Right renal pelvis (tissue), 4 donors: ENCODE results near the gene TMEM187. TPM values are rescaled to one million over a fixed set of nuclear protein-coding genes. Genes with fewer than 3 reads are reported as not detected.

Source experiments
- DNase-seq, 4 donors: peaks; one replicate each; pipeline ENCODE4 v3.0.0-alpha.2; 2013; ENCODE audit warnings: low read depth in 4 of 4, low spot score in 3 of 4, missing footprints in 1 of 4
- polyA plus RNA-seq, 4 donors: library from polyadenylated mRNA; unstranded; fragments of 120-200 nt; gene quantifications; one replicate each; pipeline ENCODE4 v1.2.1, GENCODE V29; 2013; ENCODE audit not compliant: insufficient read length in 4 of 4

TMEM187 gene
- polyA plus RNA-seq, 4 donors: 6.9 to 9.6 (median 7.4) TPM

GRCh38 chrX:154016366-154017076 is 44.0 kb downstream of the TMEM187 start:
- no peak for DNase-seq

DNA sequence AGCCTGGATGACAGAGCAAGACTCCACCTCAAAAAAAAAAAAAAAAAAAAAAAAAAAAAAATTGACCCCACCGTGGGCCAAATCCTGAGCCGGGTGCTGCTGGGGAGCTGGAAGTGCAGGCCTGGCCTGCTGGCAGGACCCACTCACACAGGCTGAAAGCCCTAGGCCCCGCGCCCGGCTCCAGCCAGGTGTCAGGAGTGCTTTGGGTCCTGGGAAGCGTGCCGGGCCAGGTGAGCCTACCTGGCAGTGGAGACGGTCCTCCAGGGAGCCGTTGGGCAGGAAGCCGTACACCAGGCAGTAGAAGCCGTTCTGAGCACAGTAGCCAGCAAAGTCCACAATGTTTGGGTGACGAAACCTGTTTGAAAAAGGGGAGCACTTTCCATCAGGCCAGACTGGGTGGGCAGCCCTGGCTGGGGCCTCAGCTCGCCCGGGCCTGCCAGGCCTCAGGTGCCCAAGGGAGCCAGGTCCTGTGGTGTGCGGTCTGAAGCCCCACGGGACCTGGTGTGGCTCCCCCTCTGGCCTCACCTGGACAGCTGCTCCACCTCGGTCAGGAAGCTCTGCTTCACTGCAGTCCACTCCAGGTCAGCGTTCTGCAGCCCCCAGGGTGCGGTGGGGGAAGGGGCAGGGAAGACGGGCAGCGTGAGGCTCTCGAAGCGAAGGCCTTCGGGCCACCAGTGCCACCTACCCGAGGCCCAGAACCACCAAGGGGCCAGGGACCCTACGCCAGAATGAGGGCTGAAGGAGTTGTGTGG is 45.4 kb downstream of the TMEM187 start:
- no peak for DNase-seq

DNA sequence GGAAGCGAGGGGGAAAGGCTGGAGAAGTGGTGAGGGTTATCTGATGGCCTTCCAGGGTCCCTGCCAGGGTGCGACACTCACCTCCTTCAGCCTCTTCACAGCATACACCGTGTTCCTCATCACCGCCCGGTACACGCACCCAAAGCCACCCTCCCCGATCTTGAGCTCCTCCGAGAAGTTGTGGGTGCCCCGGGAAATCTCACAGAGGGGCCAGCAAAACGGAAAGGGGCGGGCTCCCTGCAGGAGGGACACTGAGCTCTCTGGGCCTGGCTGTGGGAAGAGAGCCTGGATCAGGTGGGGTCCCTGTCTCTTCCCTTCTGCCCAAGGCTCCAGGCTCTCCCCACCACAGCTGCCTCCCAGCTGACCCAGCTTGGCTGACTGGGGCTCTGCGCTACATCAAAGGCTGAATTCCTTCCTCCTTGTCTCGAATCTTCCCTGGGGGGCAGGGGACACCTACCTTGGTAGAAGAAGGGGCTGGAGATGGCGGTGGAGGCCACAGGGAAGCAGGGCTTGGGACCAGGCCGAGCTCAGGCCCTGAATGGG is 46.0 kb downstream of the TMEM187 start:
- no peak for DNase-seq

DNA sequence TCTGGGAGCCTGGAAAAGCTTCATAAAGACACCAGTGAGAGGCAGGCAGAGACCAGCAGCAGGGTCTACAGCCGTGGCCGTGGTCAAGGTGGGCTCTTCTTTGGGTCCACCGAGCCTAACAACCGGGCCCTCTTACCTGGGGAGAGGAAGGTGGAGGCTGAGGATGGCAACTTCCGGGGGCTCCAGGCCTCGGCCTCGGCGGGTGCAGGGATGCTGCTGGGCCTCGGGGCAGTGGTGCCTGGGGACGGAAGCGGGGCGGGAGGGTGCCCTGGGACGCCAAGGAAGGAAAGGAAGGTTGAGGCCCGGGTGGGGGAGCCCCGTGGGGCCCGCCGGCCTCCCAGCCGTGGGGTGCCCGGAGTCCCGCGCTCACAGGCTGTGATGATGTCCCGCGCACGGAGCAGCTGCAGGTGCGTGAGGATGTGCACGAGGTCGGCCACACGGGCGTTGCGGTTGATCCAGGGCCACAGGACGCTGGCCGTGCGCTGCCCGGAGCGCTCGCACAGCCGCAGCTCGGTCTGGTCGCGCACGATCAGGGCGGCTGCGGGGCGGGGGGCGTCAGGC is 46.6 kb downstream of the TMEM187 start:
- DNase-seq: no peak

GRCh38 chrX:154019633-154020528 is 47.3 kb downstream of the TMEM187 start, which contains the start of gene IRAK1:
Gene IRAK1, minus strand, starts transcription at chrX:154019902. Its CDS starts 90 bp downstream, at chrX:154019812.
- no peak for DNase-seq

DNA sequence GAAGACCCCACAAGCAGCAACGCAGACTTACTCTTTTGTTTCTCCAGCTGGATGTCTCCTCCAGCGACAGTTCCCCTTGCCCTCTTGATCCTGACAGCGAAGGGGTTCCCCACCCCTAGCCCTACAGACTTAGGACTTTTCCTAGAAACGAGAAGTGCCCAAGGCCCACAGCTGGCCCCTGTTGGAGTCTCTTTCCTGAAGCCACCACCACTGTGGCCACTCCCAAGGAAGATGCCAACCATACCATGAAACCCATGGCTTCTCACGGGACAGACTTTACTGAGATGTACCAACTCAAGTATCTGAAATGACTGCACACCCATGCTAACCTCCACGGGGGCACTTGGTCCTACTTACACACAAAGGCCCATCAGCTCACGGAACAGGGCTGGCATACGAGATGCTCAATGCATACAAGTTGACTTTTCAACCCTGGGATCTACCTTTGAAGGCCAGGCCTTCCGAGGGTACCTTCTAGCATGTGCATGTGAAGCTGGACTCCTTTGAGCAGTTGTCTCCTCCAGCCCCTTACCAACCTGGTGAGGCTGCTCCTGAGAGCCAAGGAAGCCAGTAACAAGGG is 48.1 kb downstream of the TMEM187 start:
- DNase-seq: no peak

DNA sequence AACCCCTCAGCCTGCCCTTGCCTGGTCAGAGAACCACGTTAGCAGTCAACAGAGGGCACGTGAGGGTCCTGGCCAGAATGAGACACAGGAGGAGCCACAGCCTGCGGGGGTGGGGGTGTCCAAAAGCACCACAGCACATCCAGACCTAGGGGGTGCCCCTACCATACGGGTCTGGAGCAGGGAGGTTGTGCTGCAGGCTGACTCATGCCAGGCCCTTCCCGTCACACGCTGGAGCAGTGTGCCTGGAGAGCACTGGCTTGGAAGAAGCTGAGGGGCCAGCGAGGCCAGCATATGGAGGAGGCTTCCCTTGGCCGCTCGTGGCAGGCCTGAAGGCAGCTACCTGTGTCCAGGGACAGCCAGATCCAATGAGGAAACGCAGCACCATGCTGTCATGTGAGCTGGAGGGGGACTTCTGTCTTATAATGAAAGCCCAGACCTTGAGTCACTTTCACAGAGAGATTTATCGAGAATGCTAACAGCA is 48.6 kb downstream of the TMEM187 start:
- DNase-seq: no peak

DNA sequence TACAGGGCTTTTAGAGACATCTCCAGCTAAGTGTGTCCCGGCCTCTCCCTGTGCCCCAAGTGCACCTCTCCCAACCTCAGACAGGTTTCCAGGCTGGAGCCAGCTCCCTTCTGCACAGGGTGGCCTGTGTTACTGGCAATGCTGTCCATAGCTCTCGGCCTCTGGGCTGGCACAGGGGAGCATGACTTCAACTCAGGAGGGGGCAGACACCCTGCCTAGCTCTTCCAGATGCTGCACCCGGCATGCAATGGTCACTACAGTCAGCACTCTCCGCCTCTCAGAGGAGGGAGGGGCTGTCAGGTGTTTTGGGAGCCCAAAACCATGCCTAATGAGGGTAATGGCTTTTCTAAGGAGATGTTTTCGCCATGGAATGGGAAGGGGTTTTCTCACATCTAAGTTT is 49.6 kb downstream of the TMEM187 start:
- no peak for DNase-seq

DNA sequence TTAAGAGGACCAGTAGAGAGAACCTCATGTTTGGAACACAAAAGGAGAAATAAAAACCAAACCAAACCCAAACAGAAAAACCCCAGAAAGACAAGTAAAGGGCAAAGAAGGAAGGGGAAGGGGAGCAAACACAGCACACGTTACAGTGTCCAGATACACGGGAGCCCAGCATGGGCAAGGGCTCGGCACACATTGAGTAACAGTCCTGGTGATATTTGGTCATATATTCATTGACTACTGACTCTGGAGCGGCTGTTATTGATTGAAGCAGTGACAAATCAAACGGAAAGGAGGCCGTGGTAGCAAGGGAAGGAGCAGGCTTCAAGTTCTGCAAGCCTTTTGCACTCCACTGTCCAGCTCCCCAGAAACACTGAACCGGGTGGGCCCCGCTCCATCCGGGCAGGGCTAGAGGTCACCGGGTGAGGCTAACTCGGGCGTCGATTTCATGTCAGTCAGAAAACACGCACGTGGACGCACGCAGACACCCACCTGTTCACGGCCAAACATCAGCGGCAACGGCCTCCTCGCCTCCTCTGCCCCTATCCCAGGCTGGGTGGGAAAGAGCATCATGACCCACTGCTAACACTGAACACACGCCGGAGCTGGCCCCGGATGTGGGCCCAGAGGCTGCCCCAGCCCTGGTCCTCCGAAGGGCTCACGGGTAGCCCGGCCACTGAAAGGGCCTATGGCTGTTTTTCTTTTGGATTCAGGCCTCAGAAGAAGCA is 50.9 kb downstream of the TMEM187 start:
- DNase-seq: no peak

DNA sequence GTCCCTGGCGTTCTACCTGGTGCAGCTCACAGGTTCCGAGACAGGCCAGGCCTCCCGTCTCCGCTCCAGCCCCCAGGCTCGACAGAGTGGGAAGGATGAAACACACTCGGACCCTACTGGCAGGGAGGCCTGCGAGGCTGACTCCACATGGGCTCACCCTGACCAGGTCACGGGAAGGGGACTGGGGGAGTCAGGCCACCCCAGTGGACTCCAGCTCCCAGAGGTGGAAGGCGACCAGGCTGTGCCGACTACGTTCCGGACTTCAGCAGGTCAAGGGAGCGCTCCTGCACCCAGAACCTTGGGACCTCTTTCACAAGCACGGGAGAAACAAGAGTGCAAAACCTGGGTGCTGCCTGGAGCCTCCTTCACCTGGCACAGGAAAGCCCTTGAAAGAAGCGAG is 51.7 kb downstream of the TMEM187 start:
- no peak for DNase-seq

DNA sequence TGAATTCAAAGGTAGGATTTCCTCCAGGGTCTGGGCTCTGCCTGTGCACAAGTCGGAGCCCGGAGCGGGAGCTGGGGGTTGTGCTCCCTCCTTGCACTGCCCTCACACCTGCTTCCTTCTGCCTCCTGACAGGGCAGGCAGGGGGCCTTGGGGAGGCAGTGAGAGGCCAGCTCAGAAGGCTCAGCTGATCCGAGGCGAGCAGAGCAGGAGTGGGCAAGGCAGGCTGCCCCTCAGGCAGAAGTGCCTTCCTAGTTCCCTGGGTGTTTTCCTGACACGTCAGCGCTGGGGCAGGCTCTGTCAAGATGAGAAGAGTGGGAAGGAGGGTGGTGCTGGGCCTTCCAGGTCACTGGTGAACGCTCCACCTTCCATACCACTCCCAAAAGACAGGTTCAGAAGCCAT is 52.7 kb downstream of the TMEM187 start:
- no peak for DNase-seq

DNA sequence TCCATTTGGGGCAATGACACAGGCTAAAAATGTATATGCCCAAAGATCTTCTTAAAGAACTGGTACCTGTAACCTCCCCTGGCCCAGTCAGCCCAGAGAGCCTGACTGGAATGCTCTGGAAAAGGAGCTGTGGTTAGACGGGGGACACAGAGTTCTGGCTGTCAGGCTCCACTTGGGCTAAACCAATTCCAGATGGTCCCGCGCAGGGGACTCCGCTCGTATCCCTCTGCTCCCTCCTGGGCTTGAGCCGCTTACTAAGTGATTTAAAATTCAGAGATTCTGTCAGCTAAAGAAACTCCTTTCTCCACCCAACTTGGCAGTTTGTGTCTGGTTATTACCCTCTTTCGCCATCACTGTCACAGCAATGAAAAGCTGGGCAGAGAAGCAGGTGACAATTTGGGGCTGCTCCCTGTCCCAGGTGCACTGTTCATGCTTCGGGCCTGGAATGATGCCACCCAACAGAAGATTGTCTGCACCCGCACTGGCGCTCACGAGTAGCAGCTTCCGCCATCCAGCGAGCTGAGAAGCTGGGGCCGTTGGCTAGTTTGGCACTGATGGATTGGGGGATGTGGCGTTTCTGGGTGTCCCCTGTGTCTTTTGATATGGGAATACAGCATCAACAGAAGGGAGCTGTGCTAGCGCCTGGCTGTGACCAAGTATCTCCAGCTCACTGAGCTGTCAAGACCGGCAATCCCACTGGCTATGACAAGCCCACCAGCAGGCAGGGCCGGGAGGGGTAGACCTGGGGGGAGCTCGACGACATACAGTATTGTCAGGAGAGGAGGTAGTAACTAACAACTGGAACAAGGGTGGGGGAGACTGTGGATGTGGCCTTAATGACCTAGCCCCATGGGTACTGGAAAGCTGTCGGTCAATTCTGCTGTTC is 53.8 kb downstream of the TMEM187 start:
- DNase-seq: no peak

GRCh38 chrX:154027022-154027402 is 54.5 kb downstream of the TMEM187 start:
- DNase-seq: no peak

DNA sequence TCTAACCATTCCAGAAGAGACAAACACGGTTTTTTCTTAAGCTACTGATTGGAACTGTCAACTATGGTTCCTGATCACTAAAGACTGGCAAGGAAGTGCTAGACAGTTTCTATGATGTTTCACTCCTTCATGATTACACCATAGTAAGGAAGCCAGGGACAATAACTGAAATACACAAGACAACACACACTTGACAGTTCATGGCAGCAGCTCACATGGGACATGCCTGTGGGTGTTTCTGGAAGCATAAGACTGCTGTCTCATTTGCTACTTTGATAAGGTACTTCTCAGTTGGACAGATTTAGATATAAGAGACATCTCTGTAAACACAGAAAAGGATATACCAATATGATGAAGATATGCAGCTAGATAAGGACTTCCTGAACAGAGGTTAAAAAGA is 55.4 kb downstream of the TMEM187 start:
- no peak for DNase-seq

- no peak for DNase-seq
Measured at GRCh38 chrX:154028502-154029184, 56.1 kb downstream of the TMEM187 start.

DNA sequence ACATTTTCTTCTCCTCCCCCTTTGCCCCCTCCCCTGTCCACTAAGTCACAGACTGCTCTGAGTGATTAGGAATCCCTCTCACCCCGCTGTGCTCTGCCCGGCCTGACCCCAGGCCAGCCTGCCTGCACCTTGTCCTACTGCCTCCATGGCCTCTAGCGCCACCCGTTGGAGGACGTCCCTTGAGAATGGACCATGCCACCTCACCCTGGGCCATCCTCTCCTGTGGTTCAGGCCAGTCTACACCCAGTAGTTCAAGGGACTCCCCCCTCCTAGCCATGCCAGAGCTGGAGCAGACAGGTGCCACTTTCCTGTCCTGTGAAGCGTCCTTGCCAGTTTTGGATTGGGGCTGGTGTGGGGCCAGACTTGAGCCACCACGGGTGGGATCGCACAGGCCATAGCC is 56.9 kb downstream of the TMEM187 start:
- DNase-seq: no peak

- DNase-seq: no peak
Measured at GRCh38 chrX:154030266-154030665, 57.7 kb downstream of the TMEM187 start.
